NB4 (cell line): ENCODE results near the gene WNT3.

Experiments
- MAX ChIP-seq: IDR thresholded peaks from 2 replicates; pipeline ENCODE4 v1.6.1; 2011; ENCODE audit warnings: low read depth, low read length
- MYC ChIP-seq: IDR thresholded peaks from 2 replicates; pipeline ENCODE4 v1.6.1; 2011; ENCODE audit warnings: low read depth, low read length
- POLR2A ChIP-seq: IDR thresholded peaks from 2 replicates; pipeline ENCODE4 v1.6.1; 2011; ENCODE audit warnings: mild to moderate bottlenecking; ENCODE audit not compliant: insufficient read length; ENCODE audit errors: extremely low read depth
- TF ChIP-seq, protein P1 (sequence below): IDR thresholded peaks from one replicate; pipeline ENCODE4 v1.5.1; 2012; ENCODE audit warnings: low read depth, low read length

GRCh38 chr17:46836500-46836899, 18.0 kb upstream of the WNT3 start:
- TF ChIP-seq, protein P1, sequence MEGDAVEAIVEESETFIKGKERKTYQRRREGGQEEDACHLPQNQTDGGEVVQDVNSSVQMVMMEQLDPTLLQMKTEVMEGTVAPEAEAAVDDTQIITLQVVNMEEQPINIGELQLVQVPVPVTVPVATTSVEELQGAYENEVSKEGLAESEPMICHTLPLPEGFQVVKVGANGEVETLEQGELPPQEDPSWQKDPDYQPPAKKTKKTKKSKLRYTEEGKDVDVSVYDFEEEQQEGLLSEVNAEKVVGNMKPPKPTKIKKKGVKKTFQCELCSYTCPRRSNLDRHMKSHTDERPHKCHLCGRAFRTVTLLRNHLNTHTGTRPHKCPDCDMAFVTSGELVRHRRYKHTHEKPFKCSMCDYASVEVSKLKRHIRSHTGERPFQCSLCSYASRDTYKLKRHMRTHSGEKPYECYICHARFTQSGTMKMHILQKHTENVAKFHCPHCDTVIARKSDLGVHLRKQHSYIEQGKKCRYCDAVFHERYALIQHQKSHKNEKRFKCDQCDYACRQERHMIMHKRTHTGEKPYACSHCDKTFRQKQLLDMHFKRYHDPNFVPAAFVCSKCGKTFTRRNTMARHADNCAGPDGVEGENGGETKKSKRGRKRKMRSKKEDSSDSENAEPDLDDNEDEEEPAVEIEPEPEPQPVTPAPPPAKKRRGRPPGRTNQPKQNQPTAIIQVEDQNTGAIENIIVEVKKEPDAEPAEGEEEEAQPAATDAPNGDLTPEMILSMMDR, result no peak
- no peak for TF ChIP-seq POLR2A
- TF ChIP-seq MAX, result no peak
- TF ChIP-seq MYC, result no peak
